RWPE2 (cell line): ENCODE data around the gene DOK1.

ENCODE experiments used
- ATAC-seq: fragments of 200-7000 bp; cut with Tn5 transposase; 3 replicates; pipeline ENCODE4 v1.9.1; 2021; ENCODE audit warnings: low read depth
- DNase-seq: peaks from one replicate; pipeline ENCODE4 v3.0.0-alpha.2; 2020; ENCODE audit warnings: low spot score
- H3K27ac ChIP-seq: fragments of 450-650 bp; 2 replicates; pipeline ENCODE4 v1.5.1; 2017; ENCODE audit warnings: mild to moderate bottlenecking; ENCODE audit not compliant: poor library complexity, severe bottlenecking
- H3K27me3 ChIP-seq: fragments of 250-450 bp; sonication (Bioruptor Pico); 2 replicates; pipeline ENCODE4 v1.5.1; 2021; ENCODE audit warnings: mild to moderate bottlenecking, moderate library complexity; ENCODE audit not compliant: insufficient read depth, poor library complexity, severe bottlenecking
- H3K36me3 ChIP-seq: fragments of 250-450 bp; sonication (Bioruptor Pico); 2 replicates; pipeline ENCODE4 v1.5.1; 2020; ENCODE audit warnings: low read depth, mild to moderate bottlenecking, moderate library complexity
- H3K4me1 ChIP-seq: fragments of 250-450 bp; sonication (Bioruptor Pico); 2 replicates; pipeline ENCODE4 v1.5.1; 2021; ENCODE audit warnings: mild to moderate bottlenecking, moderate library complexity; ENCODE audit not compliant: insufficient read depth, poor library complexity, severe bottlenecking
- H3K4me3 ChIP-seq: fragments of 250-450 bp; sonication (Bioruptor Pico); 2 replicates; pipeline ENCODE4 v1.5.1; 2021; ENCODE audit warnings: mild to moderate bottlenecking, moderate library complexity; ENCODE audit not compliant: severe bottlenecking
- H3K9me3 ChIP-seq: fragments of 250-450 bp; sonication (Bioruptor Pico); 2 replicates; pipeline ENCODE4 v1.5.1; 2021; ENCODE audit warnings: mild to moderate bottlenecking, moderate library complexity; ENCODE audit not compliant: severe bottlenecking
- CTCF ChIP-seq: fragments of 450-650 bp; IDR thresholded peaks from one replicate; pipeline ENCODE4 v1.5.1; 2017; ENCODE audit warnings: mild to moderate bottlenecking, moderate library complexity; ENCODE audit not compliant: poor library complexity, severe bottlenecking

Gene DOK1

GRCh38 chr2:74526649-74527230 is 27.8 kb upstream of the DOK1 start:
- no peak for TF ChIP-seq CTCF
- no peak overlapping the region for H3K27ac ChIP-seq
- DNase-seq (no peak), ATAC-seq (no peak)
- no peak overlapping the region for H3K4me3 ChIP-seq
- H3K36me3 ChIP-seq = peaks cover 31% of the 10 kb centered on the region
- H3K9me3 ChIP-seq = no peaks in the 10 kb centered on the region
- peaks cover 2% of the 10 kb centered on the region for H3K4me1 ChIP-seq
- H3K27me3 ChIP-seq = no peaks in the 10 kb centered on the region

- no peak overlapping the region for H3K27ac ChIP-seq
- no peak overlapping the region for H3K4me3 ChIP-seq
- ATAC-seq (no peak), DNase-seq (no peak)
- no peaks in the 10 kb centered on the region for H3K27me3 ChIP-seq
- no peaks in the 10 kb centered on the region for H3K9me3 ChIP-seq
- H3K36me3 ChIP-seq = peaks cover 40% of the 10 kb centered on the region
- peaks cover 2% of the 10 kb centered on the region for H3K4me1 ChIP-seq
- TF ChIP-seq CTCF = no peak
Measured at GRCh38 chr2:74527741-74528140, 26.8 kb upstream of the DOK1 start.

GRCh38 chr2:74528600-74529356 is 25.7 kb upstream of the DOK1 start:
- Histone ChIP-seq H3K27ac (peak overlapping the region; percentile 57), H3K9me3 (no peaks in the 10 kb centered on the region), H3K36me3 (peaks cover 42% of the 10 kb centered on the region), H3K27me3 (no peaks in the 10 kb centered on the region), H3K4me1 (peaks cover 2% of the 10 kb centered on the region), H3K4me3 (peak overlapping the region; percentile 87)
- no peak for DNase-seq
- ATAC-seq = no peak
- TF ChIP-seq CTCF = no peak

GRCh38 chr2:74529357-74530238 is 24.9 kb upstream of the DOK1 start, which contains the start of the genes AUP1 and HTRA2:
TSS of gene AUP1 (minus strand) at chr2:74529706. CDS start at chr2:74529629, 77 bp downstream.
TSS of gene HTRA2 (plus strand) at chr2:74529933. CDS start at chr2:74530007, 74 bp downstream.
- ATAC-seq = peak; percentile 94
- peaks cover 42% of the 10 kb centered on the region for H3K36me3 ChIP-seq
- no peaks in the 10 kb centered on the region for H3K27me3 ChIP-seq
- DNase-seq = peak; percentile 99
- H3K4me1 ChIP-seq = peaks cover 2% of the 10 kb centered on the region
- no peaks in the 10 kb centered on the region for H3K9me3 ChIP-seq
- H3K4me3 ChIP-seq = peak within 1 kb of the TSS; percentile 87
- TF ChIP-seq CTCF = no peak
- H3K27ac ChIP-seq = peak within 1 kb of the TSS; percentile 57
